ENCODE measurements around the gene AGBL4.

Gene AGBL4

DNA sequence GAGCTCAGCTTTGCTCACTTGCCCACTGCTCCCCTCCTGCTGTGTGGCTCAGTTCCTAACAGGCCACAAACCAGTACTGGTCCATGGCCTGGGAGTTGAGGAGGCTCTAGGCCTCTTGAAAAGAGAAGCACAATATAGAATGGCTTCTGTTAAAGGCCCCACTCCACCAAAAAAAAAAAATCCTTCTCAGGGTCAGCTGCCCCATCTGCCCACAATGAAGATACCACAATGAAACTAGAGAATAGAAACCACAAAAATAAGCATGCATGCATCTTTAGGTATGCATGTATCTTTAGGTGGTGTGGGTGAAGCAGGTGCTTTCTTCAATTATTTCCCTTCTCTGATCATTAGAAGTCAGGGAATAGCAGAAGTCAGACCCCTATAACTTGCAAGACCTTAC, 626.7 kb downstream of the AGBL4 start:
- TF ChIP-seq, protein P1, sequence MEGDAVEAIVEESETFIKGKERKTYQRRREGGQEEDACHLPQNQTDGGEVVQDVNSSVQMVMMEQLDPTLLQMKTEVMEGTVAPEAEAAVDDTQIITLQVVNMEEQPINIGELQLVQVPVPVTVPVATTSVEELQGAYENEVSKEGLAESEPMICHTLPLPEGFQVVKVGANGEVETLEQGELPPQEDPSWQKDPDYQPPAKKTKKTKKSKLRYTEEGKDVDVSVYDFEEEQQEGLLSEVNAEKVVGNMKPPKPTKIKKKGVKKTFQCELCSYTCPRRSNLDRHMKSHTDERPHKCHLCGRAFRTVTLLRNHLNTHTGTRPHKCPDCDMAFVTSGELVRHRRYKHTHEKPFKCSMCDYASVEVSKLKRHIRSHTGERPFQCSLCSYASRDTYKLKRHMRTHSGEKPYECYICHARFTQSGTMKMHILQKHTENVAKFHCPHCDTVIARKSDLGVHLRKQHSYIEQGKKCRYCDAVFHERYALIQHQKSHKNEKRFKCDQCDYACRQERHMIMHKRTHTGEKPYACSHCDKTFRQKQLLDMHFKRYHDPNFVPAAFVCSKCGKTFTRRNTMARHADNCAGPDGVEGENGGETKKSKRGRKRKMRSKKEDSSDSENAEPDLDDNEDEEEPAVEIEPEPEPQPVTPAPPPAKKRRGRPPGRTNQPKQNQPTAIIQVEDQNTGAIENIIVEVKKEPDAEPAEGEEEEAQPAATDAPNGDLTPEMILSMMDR (IDR thresholded peaks at IDR 0.05; ENCODE audit: borderline replicate concordance, insufficient read depth, low read depth, low read length), result no peak
- no peak overlapping the region for H3K4me3 ChIP-seq (ENCODE audit: low read depth, low read length)

DNA sequence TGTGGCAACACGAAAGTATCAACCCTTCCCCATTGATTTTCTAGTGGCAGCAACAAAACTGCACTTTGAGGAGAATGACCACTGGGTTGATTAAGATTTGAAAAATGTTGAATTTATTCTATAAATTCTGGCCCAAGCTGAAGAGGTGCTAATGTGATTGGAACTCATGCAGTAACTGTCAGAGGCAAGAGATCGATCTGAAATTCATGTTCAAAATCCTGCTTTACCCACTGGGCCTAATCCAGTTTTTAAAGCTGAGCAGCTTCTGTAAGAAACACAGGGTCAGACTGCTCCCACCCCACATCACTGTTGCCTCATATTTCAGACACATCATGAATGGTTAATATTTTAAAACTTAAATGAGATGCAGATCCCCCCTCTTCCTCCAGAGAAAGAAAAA, 629.6 kb downstream of the AGBL4 start:
- H3K4me3 ChIP-seq (ENCODE audit: low read depth, low read length), result no peak overlapping the region
- TF ChIP-seq, protein P1 (IDR thresholded peaks at IDR 0.05; ENCODE audit: borderline replicate concordance, insufficient read depth, low read depth, low read length), result no peak

DNA sequence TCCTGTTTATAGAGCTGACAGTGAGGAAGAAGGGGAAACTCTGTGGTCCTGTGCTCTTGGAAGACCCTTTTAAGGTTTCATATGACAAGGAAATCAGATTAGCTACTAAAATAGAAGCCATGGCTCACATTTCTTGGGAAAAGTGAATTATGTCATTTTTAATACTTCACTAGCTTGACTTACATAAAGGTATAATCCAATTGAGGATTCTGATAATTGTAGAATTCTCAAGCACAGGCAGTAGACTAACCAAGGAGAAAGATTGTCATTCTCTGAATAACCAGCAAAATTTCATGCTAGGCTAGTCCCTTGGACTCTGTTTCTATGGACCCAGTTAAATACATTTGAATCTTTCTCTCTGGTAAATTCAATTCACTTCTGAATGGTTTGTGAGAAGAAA, 634.1 kb downstream of the AGBL4 start:
- H3K4me3 ChIP-seq (ENCODE audit: low read depth, low read length), result no peak overlapping the region
- TF ChIP-seq, protein P1 (IDR thresholded peaks at IDR 0.05; ENCODE audit: borderline replicate concordance, insufficient read depth, low read depth, low read length), result no peak

DNA sequence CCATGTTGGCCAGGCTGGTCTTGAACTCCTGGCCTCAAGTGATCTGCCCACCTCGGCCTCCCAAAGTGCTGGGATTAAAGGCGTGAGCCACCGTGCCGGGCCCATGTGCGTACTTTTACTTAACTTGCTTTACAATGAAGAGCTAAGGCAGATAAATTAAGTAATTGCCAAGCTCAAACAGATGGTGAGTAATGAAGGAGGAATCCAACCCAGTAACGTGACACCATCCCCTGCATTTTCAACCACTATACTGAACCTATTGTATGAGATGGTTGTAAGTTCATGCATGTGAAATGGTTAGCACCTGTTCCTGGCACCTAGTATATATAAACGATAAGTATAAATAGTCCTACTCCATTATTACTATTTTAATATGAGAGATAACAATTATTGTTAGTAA, 659.1 kb downstream of the AGBL4 start:
- TF ChIP-seq, protein P1 (IDR thresholded peaks at IDR 0.05; ENCODE audit: borderline replicate concordance, insufficient read depth, low read depth, low read length), result no peak
- no peak overlapping the region for H3K4me3 ChIP-seq (ENCODE audit: low read depth, low read length)

DNA sequence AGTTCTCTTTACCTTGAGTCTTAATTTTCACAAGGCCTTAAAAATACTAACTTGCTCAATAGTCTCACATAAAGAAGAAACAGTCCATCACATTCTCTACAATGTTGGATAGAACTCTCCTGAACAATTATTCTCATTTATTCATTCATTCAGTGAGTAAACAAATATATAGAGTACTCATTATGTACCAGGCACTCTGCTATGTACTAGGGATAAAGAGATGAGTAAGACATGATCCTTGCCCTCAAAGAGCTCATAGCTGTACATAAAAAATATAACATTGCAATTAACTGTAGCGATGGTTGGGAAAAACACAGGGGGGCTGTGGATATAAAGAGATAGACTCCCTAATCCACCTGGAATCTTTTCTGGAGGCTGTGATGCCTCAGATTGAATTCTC, 660.1 kb downstream of the AGBL4 start:
- no peak overlapping the region for H3K4me3 ChIP-seq (ENCODE audit: low read depth, low read length)
- TF ChIP-seq, protein P1 (IDR thresholded peaks at IDR 0.05; ENCODE audit: borderline replicate concordance, insufficient read depth, low read depth, low read length), result no peak

DNA sequence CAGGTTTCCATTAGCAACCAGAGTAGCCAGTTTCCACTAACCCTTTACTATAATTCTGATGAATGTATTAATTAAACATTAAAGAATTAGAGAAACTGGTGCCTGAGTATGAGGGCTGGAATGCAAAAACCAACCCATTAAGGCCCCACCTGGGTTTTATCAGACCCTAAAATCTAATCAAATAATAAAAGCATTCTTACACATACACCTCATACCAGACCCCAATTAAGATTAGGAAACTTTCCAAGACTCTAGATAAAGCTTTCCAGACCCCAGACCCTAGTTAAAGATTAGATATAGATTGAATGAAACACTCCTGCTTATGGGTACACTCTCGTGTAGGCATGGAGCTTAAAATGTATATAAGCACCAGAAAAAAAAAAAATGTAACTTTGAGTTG, 665.7 kb downstream of the AGBL4 start:
- TF ChIP-seq, protein P1 (IDR thresholded peaks at IDR 0.05; ENCODE audit: borderline replicate concordance, insufficient read depth, low read depth, low read length), result no peak
- H3K4me3 ChIP-seq (ENCODE audit: low read depth, low read length), result no peak overlapping the region

DNA sequence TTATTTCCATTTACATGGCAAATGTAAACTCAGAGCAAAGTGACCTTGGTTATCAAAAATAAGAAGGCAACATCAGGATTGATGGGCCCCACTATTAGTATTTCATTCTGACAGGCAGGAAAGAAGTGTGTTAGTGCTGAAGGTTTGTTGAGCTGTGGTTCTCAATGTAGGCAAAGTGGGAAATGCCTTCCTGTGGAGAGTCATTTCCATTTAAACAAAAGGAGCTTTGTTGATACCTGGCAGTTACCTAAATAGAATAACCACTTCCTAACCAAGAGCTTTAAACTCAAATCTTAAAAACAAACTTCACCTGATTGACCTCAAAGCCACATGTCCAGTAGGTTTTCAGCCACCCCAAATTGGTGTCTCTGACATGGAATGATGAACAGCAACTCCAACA, 667.2 kb downstream of the AGBL4 start:
- TF ChIP-seq, protein P1 (IDR thresholded peaks at IDR 0.05; ENCODE audit: borderline replicate concordance, insufficient read depth, low read depth, low read length), result no peak
- no peak overlapping the region for H3K4me3 ChIP-seq (ENCODE audit: low read depth, low read length)
